Measurements from ENCODE around the gene PXT1.

Gene PXT1, protein sequence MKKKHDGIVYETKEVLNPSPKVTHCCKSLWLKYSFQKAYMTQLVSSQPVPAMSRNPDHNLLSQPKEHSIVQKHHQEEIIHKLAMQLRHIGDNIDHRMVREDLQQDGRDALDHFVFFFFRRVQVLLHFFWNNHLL

DNA sequence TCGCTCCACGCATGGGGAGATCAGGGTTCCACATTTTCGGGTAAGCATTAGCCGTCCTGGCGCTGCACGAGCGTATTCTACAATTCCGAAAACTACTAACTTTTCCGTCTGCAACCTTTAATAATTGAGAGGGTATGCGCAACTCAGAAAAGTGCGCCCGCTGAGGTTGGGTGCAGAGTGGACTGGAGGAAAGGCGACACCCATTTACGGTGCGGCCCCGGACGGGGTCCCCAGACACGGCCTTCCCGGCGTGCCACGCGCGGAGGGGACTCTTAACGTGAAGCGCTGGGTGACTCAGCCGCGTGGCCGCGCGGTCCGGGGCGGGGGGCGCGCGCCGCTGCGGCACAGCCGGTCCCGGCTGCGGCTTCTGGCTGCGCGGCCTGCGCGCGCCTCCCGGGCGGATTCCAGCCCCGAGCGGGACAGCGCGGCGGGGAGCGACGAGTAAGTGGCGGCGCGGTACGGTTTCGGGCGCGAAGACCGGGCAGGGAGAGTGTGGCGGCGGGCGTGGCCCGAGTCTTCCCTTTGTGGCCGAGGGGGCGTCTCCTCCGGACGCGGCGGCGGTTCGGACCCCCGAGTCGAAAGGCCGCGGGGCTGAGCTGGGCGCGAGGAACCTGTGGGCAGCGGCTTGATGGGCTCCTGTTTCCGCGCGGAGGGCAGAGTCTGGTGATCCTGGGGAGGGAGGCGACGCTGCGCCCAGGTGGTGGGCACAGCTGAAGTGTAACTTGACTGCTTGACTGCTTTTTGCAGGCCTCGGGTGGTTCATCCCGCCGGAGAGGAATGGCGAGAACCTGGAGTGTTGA lies at the start of gene PXT1, which contains the start of gene KCTD20:
TSS of gene PXT1 (minus strand) at position 184 of the 800 bp plus-strand sequence. CDS start 16,772 bp downstream, outside the sequence.
TSS of gene KCTD20 (plus strand) at position 330 of the 800 bp plus-strand sequence. CDS start 27,098 bp downstream, outside the sequence.
- TF ChIP-seq, protein P1, sequence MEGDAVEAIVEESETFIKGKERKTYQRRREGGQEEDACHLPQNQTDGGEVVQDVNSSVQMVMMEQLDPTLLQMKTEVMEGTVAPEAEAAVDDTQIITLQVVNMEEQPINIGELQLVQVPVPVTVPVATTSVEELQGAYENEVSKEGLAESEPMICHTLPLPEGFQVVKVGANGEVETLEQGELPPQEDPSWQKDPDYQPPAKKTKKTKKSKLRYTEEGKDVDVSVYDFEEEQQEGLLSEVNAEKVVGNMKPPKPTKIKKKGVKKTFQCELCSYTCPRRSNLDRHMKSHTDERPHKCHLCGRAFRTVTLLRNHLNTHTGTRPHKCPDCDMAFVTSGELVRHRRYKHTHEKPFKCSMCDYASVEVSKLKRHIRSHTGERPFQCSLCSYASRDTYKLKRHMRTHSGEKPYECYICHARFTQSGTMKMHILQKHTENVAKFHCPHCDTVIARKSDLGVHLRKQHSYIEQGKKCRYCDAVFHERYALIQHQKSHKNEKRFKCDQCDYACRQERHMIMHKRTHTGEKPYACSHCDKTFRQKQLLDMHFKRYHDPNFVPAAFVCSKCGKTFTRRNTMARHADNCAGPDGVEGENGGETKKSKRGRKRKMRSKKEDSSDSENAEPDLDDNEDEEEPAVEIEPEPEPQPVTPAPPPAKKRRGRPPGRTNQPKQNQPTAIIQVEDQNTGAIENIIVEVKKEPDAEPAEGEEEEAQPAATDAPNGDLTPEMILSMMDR (IDR thresholded peaks at IDR 0.05; ENCODE audit: low read length, missing control alignments), result no peak
- H3K4me3 ChIP-seq (replicated peaks; ENCODE audit: low read depth, low read length), result peak within 1 kb of the TSS; percentile 90
- DNase-seq (ENCODE audit: low read depth), result peak; percentile 91

DNA sequence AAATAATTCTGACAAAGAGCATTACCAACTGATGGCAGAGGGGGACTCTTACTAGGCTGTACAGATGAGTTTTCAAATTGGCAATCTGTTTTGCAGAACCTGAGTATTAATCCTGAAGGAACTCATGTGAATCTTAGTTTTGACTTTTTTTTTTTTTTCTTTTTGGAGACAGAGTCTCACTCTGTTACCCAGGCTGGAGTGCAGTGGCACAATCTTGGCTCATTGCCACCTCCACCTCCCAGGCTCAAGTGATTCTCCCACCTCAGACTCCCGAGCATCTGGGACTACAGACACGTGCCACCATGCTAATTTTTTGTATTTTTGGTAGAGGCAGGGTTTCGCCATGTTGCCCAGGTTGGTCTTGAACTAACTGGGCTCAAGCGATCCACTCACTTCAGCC lies 49.4 kb upstream of the PXT1 start:
- no peak overlapping the region for H3K4me3 ChIP-seq (replicated peaks; ENCODE audit: low read depth, low read length)
- DNase-seq (ENCODE audit: low read depth), result no peak
- TF ChIP-seq, protein P1 (IDR thresholded peaks at IDR 0.05; ENCODE audit: low read length, missing control alignments), result no peak

DNA sequence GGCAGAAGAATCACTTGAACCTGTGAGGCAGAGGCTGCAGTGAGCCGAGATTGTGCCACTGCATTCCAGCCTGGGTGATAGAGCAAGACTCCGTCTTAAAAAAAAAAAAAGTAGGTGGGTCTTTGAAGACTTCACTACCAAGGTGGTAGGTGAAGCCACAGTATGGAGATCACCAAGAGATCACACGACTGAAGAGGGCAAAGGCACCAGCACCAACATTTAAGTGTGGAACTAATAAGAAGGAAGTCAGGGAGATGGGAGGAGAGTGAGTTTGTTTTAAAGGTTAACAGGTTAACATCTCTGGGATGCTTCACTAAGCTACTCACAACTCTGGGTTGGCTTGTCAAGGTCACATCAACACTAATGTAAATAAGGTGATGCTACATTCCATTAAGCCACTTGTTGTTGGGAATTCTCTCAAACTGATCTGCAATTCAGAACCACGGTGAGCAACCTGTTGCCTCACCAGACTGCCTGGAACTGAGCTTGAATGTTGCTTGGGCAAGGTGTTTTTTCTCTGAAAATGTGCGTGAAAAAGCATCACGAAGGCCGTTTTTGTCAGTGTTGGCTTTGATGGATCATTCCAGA lies 48.8 kb upstream of the PXT1 start:
- H3K4me3 ChIP-seq (replicated peaks; ENCODE audit: low read depth, low read length), result no peak overlapping the region
- DNase-seq (ENCODE audit: low read depth), result peak; percentile 18
- TF ChIP-seq, protein P1 (IDR thresholded peaks at IDR 0.05; ENCODE audit: low read length, missing control alignments), result no peak

DNA sequence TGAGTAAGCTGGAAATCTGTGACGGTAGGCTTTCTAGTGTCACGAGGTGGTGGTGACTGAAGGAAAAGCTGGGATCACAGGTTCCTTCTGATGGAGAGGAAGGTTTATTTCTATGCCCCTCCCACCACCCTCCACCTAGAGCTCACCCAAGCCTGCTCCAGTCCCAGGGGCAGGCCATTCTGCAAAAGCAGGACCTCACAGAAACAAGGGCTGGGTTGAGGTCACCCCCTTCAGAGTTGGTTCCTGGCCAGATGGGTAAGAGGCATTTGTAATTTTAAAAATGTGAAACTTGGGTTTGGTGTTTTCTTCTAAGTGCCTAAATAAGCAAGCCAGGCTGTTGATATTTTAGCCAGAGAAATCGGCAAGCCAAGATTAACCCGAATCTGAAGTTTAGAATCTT lies 46.8 kb upstream of the PXT1 start:
- DNase-seq (ENCODE audit: low read depth), result no peak
- TF ChIP-seq, protein P1 (IDR thresholded peaks at IDR 0.05; ENCODE audit: low read length, missing control alignments), result no peak
- H3K4me3 ChIP-seq (replicated peaks; ENCODE audit: low read depth, low read length), result no peak overlapping the region

DNA sequence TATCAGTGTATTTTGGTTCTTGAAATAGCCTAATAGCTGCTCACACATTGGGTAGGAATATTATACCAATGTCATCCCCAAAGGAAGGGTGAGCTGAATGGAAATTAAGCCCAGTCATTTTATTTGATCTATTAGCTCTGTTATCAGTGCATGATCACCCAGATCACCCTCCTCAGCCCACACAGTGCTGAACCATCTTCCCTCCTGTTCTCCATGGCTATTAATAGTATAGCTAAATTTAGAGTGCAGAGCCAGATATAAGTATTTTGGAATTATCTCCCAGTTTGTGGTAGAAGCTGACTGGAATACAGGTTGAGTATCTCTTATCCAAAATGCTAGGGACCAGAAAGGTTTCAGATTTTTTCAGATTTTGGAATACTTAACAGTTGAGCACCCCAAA lies 45.6 kb upstream of the PXT1 start:
- DNase-seq (ENCODE audit: low read depth), result no peak
- no peak overlapping the region for H3K4me3 ChIP-seq (replicated peaks; ENCODE audit: low read depth, low read length)
- TF ChIP-seq, protein P1 (IDR thresholded peaks at IDR 0.05; ENCODE audit: low read length, missing control alignments), result no peak

DNA sequence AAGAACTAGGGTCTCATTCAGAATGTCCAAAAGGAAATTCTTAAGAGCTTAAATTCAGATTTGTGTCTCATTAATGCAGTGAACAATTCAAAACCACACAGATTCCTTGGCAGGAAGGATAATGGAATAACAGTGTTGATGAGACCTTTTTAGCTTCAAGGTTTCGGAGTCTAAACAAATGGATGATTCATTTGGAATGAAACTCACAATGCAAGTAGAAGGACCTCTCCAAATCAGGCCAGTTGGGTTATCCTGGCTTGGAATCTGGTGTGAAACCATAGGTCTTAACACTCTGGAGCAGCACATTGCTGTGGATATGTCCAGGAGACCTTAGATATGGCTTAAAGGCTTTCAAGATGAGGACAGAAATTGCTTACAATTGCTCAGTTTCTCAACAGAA lies 45.0 kb upstream of the PXT1 start:
- no peak overlapping the region for H3K4me3 ChIP-seq (replicated peaks; ENCODE audit: low read depth, low read length)
- DNase-seq (ENCODE audit: low read depth), result no peak
- TF ChIP-seq, protein P1 (IDR thresholded peaks at IDR 0.05; ENCODE audit: low read length, missing control alignments), result no peak
